CD4-positive, alpha-beta T cell treated with Interleukin-12 subunit alpha and Interleukin-12 subunit beta, for 1 hour (primary cell): ENCODE results near the gene GALNT14.

Experiments used
- DNase-seq: peaks from one replicate; pipeline ENCODE4 v3.0.0-alpha.2; 2020

The GALNT14 gene

GRCh38 chr2:31083234-31083993, 54.8 kb downstream of the GALNT14 start:
- no peak for DNase-seq

- no peak for DNase-seq
Observed at GRCh38 chr2:31082002-31082401, 56.2 kb downstream of the GALNT14 start.

- no peak for DNase-seq
Observed at GRCh38 chr2:31081492-31081891, 56.7 kb downstream of the GALNT14 start.

- DNase-seq = no peak
Observed at GRCh38 chr2:31080361-31080760, 57.9 kb downstream of the GALNT14 start.

GRCh38 chr2:31079665-31080064, 58.6 kb downstream of the GALNT14 start:
- DNase-seq = no peak

GRCh38 chr2:31078579-31079105, 59.6 kb downstream of the GALNT14 start:
- no peak for DNase-seq

GRCh38 chr2:31078011-31078410, 60.2 kb downstream of the GALNT14 start:
- no peak for DNase-seq

- no peak for DNase-seq
Observed at GRCh38 chr2:31075941-31076590, 62.2 kb downstream of the GALNT14 start.

GRCh38 chr2:31075431-31075830, 62.8 kb downstream of the GALNT14 start:
- no peak for DNase-seq

GRCh38 chr2:31071741-31072140, 66.5 kb downstream of the GALNT14 start:
- DNase-seq = no peak

GRCh38 chr2:31070339-31071125, 67.7 kb downstream of the GALNT14 start:
- DNase-seq = no peak

GRCh38 chr2:31069643-31070325, 68.5 kb downstream of the GALNT14 start:
- DNase-seq = no peak

- no peak for DNase-seq
Observed at GRCh38 chr2:31067259-31067658, 71.0 kb downstream of the GALNT14 start.

GRCh38 chr2:31066551-31066950, 71.7 kb downstream of the GALNT14 start:
- no peak for DNase-seq

GRCh38 chr2:31066086-31066485, 72.2 kb downstream of the GALNT14 start:
- DNase-seq = no peak

GRCh38 chr2:31065356-31065755, 72.9 kb downstream of the GALNT14 start:
- no peak for DNase-seq

- DNase-seq = no peak
Observed at GRCh38 chr2:31060397-31060796, 77.8 kb downstream of the GALNT14 start.

GRCh38 chr2:31058096-31059035, 79.9 kb downstream of the GALNT14 start:
- no peak for DNase-seq

- no peak for DNase-seq
Observed at GRCh38 chr2:31057691-31058090, 80.5 kb downstream of the GALNT14 start.

- DNase-seq = no peak
Observed at GRCh38 chr2:31055938-31056337, 82.3 kb downstream of the GALNT14 start.

GRCh38 chr2:31054842-31055388, 83.3 kb downstream of the GALNT14 start:
- DNase-seq = no peak
